HG02759 (cell line): ENCODE data around the gene CCDC178.
"Not testable (repeated sequence)": the region's sequence is repeated elsewhere in the genome, so short reads cannot be mapped to it uniquely, and the experiment has no call there.

ENCODE experiments used
- ATAC-seq: cut with Tn5 transposase; IDR thresholded peaks from one replicate; pipeline ENCODE4 v1.9.1; 2021; ENCODE audit warnings: mild to moderate bottlenecking, moderate library complexity; ENCODE audit not compliant: unreplicated experiment

Gene CCDC178

DNA sequence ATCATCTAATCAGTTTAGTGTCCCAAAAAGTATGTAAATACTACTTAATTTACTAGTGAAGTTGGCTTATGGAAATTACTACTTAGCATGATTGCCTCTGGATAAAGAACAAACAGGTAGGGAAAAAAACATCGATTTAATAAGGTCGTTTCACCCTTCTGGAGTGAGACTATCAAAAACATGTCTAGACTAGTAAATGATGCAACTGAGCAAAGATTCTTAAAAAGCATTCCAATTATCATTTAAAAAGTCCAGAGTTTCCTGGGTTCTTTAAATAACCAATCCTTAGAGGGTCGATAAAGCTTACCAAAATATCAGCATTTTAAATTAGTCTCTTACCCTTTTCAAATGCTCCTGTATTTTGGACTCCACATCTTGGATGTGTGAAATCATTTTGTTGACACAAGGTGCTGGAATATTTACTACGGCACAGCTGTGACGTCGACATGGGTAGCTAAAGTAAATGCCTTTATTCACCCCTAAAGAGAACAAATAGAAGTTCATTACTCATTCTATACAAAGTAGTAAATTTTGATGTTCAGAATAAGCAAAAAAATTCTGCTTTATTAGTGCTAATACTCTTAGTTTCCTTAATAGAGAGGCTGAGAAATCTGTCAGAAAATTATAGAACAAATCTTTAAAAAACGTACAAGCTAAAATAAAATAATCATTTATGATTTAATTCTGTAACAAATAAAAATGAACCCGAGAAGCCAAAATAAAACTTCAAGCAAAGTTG lies 70.6 kb downstream of the CCDC178 start:
- ATAC-seq, result no peak

DNA sequence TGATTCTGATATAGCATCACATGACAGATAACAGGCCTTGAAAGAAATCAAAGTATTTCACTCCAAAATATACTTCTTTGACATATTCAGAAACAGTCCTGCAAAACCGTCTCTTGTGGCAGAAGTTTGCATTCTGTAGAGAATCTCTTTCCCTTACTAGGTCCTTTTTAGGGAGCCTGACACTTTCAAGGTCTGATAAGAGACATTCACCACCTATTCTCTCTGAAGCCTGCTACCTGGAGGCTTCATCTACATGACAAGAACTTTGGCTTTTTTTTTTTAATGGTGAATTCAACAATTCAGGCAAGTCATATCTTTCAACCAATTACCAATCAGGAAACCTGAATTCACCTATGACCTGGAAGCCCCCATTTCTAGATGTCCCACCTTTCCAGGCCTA lies 83.8 kb downstream of the CCDC178 start:
- no peak for ATAC-seq

DNA sequence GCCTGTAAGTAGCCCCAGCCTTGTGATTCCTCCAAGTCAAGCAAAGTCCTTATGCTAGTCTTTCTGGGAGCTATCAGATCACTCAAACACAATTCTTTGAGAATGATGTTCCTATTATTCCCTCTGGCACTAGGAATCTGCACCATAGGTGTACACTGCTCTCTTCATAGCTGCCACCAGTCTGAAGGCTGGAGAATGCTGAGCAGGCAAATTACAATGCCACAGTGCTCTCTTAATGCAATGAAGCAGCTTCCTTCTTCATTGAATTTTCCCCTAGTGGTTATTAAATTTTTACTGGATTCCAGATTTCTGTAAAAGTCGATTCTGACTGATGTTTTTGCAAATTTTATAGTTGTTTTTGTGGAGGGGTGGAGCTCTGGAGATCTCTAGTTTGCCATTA lies 84.8 kb downstream of the CCDC178 start:
- no peak for ATAC-seq

DNA sequence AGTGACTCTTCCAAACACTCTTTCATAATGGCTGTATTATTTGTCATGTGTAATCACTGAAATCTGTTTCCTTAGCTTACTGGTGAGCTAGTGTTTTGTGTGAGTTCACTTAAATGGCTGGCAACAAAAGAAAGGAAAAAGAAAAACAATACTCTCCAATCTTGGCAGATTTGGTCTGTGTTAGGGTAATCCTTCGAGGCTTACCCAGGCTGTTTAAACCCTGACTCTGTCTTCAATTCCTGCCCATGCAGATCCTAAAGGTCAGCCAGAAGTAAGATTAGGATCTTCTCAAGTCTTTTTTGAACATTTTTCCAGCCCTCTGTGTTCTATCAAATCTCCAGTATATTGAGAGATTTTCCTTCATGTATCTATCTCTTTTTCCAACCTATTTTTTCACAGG lies 85.3 kb downstream of the CCDC178 start:
- no peak for ATAC-seq

DNA sequence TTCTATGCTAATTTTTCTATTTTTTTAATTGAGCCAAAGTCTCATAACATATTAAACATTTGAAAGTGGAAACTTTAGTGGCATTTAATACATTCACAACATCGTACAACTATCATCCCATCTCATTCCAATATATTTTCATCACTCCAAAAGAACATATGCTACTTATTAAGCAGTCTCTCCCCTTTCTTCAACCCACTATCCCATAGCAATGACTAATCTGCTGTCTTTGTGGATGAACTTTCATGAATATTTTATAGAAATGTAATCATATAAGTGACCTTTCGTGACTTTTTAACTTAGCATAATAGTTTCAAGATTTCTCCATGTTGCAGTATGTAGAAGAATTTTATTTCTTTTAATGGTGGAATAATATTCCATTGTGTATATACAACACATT lies 90.3 kb downstream of the CCDC178 start:
- ATAC-seq, result no peak

DNA sequence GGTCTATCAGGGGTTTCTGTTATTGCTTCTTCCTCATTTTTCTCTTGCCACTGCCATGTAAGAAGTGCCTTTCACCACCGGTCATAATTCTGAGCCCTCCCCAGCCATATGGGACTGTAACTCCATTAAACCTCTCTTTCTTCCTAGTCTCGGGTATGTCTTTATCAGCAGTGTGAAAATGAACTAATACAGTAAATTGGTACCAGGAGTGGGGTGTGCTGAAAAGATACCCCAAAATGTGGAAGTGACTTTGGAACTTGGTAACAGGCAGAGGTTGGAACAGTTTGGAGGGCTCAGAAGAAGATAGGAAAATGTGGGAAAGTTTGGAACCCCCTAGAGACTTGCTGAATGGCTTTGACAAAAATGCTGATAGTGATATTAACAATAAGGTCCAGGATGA lies 100.8 kb downstream of the CCDC178 start:
- ATAC-seq, result not testable (repeated sequence)

DNA sequence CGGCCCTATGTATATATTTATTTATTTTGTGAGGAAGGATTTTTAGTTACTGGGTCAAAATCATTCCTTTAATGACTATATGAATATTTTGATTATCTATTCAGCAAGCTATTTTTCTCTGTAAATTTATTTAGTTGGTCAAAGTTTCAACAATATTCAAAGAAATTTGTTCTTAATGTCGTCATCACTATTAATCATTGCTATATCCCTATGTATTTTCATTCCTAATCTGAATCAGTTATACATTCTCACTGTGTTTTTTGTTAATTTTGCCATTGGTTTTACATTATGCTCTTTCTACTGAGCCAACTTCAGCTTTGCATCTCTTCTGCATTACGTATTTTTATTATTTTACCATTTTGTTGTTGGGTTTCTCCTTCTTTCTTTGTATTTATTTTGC lies 105.7 kb downstream of the CCDC178 start:
- no peak for ATAC-seq

DNA sequence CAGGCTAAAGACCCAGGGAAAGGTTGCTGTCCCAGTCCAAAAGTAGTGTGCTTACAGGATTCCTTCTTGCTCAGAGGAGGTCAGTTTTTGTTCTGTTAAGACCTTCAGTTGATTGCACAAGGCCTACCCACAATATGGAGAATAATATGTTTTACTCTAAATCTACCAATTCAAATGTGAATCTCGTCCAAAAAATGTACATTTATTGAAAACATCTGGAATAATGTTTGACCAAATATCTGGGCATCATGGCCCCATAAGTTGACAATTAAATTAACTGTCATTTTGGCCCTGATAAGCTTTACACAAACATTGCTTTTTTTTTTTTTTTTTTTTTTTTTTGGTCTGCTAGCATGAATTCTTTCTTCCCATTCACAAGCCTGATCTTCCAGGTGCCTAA lies 109.8 kb downstream of the CCDC178 start:
- ATAC-seq, result no peak

DNA sequence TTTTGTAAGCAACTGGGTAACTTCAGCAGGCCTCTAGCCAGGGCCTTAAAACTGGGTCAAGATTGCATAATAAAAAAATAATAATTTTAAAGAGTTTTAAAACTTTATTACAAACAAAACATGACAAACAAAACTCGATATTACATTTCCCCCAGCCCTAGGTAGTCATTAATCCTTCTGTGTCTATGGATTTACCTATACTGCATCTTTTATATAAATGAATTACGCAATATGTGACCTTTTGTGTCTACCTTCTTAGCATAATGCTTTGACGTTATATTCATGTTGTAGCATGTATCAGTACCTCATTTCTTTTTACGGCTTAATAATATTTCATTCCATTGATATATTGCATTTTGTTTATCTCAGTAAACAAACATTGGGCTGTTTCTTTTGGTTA lies 113.5 kb downstream of the CCDC178 start:
- ATAC-seq, result no peak

DNA sequence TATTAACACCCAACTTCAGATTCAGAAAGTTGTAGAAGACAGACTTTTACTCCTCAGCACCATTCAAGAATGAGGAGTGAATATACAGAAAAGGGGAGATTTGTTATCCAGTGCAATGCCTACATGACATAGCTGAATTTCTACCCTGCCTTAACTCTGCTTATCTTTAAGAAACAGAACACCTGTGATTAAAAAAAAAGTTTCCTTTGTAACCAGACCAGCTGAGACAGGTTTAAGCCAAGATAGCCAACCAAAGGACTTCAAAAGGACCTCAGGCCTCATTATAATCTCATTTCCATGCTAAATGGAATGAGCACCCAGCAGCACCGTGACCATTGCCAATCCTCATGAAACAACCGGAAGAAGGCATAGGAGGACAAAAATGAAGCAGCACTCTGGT lies 122.9 kb downstream of the CCDC178 start:
- ATAC-seq, result no peak

DNA sequence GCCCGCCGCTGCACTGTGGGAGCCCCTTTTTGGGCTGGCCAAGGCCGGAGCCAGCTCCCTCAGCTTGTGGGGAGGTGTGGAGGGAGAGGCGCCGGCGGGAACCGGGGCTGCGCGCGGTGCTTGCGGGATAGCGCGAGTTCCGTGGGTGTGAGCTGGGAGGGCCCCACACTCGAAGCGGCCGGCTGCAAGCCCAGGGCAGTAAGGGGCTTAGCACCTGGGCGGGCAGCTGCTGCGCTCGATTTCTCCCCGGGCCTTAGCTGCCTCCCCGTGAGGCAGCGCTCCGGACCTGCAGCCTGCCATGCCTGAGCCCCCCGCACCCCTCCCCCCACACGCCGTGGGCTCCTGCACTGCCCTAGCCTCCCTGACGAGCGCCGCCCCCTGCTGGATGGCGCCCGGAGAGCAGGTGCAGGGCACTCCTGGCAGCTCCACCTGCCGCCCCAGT lies 124.4 kb downstream of the CCDC178 start:
- ATAC-seq, result no peak

DNA sequence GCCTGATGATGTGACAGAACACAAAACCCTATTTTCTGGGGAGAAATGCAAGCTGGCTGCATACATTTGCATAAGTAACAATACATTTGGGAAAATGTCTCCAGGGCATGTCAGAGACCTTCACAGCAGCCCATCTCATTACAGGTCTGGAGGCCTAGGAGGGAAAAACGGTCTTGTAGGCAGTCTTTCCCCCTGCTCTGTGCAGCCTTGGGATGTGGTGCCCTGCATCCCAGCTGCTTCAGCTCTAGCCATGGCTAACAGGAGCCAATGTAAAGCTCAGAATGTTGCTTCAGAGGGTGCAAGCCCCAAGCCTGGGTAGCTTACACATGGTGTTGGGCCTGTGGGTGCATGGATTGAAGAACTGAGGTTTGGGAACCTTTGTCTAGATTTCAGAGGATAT lies 133.0 kb downstream of the CCDC178 start:
- no peak for ATAC-seq

DNA sequence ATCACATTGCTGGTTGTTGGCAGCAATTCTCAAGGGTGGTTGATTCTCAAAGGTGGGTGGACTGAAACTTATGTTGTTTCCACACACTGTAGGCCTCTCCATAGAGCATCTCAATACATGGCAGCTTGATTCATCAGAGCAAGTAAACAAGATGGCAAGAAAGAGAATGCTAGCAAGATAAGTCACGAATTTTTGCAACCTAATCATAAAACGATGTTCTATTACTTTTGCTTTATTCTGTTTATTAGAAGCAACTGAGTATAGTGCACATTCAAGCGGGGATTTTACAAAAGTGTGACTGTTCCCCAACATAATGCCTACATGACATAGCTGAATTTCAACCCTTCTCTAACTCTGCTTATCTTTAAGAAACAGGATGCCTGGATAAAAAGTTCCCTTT lies 136.2 kb downstream of the CCDC178 start:
- no peak for ATAC-seq

DNA sequence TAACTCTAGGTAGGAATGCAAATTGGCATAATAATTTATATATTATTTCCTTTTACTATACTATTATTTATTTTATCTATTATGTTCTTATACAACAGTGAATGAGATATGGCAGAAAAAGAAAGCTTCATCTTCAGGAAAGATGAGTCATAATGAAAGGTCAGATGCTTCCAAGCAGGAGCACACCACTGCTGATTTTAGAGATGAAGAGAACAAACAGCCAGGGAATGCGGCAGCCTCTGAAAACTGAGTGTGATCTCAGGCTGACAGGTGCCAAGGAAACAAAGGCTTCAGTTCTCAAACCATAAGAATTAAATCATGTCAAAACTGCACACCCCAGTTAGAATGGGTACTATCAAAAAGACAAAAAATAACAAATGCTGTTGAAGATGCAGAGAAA lies 149.0 kb downstream of the CCDC178 start:
- no peak for ATAC-seq

DNA sequence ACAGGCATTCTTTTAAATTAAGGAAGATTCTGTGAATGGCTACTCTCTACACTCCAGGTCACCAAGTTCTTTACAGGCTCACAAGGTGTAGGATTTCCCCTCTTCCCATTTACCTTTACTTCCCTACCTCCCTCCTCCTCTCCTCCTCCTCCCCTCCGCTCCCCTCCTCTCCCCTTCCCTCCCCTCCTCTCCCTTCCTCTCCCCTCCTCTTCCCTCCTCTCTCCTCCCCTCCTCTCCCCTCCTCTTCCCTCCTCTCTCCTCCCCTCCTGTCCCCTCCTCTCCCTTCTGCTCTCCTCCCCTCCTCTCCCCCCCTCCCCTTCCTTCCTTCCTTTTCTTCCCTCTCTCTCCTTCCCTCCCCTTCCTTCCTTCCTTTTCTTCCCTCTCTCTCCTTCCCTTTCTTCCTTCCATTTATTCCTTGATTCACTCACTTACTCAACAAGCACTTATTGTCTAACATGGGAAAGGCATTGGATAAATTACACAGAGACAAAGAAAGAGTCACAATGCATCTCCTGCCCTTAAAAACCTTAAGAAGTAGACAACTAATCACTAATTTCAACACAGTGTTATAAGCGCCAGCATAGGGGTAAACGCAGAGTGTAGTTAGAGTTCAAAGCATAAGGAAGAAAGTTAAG lies 152.3 kb downstream of the CCDC178 start:
- ATAC-seq, result no peak

DNA sequence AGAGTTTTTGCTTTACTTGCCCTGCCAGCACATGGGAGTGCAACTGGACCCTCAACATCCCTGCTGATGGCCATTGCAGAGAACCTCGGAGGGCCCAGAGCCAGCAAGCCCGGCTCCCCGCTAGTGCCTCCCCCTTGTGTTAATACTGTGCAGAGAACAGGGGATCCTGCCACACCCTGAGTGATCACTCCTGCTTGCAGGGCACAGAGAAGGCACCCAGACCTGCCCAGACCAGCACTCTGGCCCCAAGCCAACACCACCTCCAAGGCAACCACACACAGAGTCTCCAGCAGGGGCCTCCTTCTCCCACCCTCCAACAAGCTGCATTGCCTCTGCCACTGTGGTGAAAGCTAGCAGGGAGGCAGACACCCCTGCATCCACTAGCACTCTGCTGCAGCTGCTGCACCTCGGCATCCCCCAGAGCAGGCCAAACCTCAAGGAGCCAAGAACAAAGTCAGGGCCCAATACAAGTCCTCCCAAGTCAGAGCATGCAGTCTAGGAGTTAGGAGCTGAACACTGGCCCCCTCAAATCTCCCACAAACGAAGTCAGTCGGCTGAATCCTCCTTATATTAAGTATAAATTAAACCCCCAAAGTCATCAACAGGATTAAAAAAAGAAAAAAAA lies 157.7 kb downstream of the CCDC178 start:
- no peak for ATAC-seq

DNA sequence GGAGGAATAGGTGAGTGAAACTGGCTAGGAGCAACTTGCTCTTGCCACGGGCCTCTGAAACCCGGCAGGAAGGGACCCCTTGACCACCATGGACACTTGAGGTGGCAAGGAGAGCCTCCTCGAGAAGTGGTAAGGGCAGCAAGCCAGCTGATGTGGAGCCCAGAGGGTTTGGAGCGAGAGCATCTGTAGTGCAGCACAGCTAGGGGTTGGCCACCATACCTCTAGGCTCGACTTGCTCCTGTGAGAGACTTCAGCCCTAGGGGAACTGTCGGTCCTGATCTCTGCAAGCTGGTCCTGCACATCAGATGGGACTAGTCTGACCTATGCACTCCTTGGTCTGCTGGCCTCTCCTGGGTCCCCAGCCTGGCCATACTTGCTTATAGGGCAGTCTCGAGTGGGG lies 158.4 kb downstream of the CCDC178 start:
- ATAC-seq, result no peak

DNA sequence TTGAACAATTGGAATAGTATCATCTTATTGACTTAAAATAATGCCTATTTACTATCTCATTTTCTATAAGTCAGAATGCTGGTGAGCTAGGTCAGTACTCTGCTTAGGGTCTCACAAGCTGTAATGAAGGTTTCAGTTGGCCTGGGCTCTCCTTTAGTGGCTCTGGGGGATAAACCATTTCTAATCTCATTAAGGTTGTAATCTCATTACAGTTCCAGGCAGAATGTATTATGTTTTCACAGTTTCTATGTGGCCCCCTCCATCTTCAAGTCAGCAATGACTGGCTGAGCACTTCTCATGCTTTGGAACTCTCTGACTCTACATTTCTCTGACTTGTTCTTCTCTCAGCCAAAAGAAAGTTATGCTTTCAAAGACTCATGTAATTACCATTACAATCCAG lies 163.1 kb downstream of the CCDC178 start:
- no peak for ATAC-seq

DNA sequence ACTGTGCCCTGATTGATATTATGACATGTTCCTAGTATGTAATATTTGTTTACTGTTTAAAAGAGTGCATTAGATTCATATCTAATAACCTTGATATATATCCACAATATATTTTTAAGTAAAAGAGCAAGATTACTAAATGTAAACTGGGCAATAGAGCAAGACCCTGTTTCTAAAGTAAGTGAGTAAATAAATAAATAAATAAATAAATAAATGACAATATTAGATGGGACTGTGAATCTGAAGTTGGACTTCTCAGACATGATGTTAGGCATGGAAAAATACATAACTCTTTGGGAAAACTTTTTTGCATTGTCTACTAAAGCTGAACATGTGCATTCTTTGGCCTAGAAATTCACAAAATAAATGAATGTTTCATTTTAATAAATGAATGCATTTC lies 164.7 kb downstream of the CCDC178 start:
- no peak for ATAC-seq

DNA sequence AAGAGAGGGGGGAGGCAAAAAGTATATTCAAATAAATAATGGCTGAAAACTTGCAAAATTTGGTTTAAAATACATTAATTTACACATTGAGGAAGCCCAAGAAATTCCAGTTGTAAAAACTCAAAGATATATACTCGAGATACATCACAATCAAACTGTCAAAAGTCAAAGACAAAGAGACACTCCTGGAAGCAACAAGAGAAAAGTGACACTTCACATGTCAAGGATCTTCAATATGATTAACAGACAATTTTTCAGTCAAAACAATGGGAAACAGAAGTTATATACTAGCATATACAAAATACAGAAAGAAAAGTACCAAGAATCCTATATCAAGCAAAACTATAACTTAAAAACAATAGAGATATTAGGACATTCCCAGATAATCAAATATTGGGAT lies 170.2 kb downstream of the CCDC178 start:
- ATAC-seq, result no peak

DNA sequence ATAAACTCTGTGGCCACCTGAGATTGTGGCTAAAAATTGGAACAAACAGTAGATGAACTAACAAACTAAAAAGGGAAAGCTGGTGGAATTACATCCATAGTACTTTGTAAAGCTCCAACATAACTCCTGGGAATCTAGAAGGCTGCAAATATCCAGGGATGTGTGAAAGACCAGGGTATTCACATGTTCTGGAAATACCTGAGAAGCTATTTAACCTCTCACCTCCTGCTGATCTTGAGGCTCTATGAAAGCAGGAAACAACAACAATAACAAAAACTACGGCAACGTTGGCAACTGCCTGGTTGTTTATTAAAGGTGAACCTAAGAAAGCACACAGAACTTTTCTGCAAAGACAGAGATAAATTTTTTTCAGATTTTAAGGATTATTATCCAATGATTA lies 171.3 kb downstream of the CCDC178 start:
- ATAC-seq, result no peak

DNA sequence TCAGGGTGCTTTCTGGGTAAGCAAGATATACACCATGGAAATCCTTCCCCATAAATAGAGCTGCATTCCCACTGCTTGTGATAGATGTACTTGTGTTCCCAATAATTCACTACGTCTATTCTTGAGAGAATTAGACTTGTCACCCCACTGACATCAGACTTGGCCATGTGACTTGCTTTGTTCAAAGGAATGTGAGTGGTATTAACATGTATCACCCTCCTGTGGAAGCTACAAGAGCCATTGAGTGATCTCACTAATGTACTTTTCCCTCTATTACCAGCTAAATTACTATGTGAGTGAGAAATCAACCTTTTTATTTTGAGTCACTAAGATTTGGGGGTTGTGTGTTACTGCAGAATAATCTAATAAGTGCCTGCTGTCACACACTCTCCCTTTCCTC lies 176.0 kb downstream of the CCDC178 start:
- no peak for ATAC-seq
